ENCODE data around the gene RNF25. TPM values are rescaled to one million over a fixed set of nuclear protein-coding genes. Genes with fewer than 3 reads are reported as not detected.

The RNF25 gene
- total and polyA plus RNA-seq, 12 donors: 13.5 to 25.4 (median 16.8) TPM

DNA sequence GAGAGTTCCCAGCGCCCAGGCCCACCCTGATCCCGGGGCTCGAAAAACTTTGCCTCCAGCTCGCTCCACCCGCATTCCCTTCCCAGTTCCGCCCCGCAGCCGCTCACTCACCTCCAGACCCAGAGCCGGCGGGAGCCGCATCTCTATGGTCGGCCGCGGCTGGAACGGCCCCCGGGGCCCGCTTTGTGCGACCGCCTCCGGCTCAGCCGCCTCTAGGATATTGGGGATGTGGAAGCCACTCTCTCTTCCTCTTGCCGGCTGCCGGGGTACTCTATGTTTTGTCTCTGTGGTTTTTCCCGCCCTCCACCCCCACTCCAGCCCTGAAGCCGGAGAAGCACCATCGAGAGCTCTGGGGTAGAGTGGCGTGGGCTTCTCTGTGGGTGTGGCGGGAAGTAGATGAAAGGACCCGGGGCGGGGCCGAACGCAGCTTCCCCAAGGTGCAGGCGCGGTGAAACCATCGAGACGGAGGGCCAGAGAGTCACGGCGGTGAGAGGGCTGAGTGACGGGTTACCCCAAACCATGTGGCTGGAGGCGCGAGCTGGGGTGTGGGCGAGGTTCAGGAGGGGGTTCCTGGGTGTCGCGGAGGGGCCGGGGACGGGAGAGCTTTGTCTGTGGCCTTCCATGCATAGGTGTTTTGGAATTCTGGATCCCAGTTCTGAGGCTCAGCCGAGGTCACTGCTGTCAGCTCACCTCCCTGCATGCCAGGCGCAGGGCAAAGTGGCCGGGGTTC lies 12.4 kb downstream of the RNF25 start, which contains the start of the genes BCS1L and ZNF142:
BCS1L (plus strand) TSS at position 426 of the 730 bp plus-strand sequence. CDS start 1,305 bp downstream, outside the sequence.
ZNF142 (minus strand) TSS at position 366 of the 730 bp plus-strand sequence. CDS start 3,194 bp downstream, outside the sequence.
- Histone ChIP-seq H3K27me3 (no peaks in the 10 kb centered on the region), H3K36me3 (peaks cover 0 to 68% (median 40%) of the 10 kb centered on the region in 9 donors), H3K9me3 (no peaks in the 10 kb centered on the region), H3K4me3 (peak within 1 kb of the TSS; percentile 79 to 97 (median 92)), H3K27ac (peak within 1 kb of the TSS; percentile 54 to 88 (median 81)), H3K4me1 (peaks cover 9 to 43% (median 32%) of the 10 kb centered on the region in 9 donors)
- ATAC-seq (peak; percentile 91 to 98 (median 97)), DNase-seq (peak; percentile 92 to 96)
- 0% methylated on average over 49 of the region's 49 CpGs for WGBS, 2 donors
- intact Hi-C loops (cut with DNase I): loop anchor here in 5 of 10 donors (5.0 to 10.0 kb wide), 6 partner anchors 87 to 385 kb away; partner anchors contain the start of genes CNOT9 (in 3 of the 5), USP37 (in 3 of the 5), AAMP (in 1 of the 5) and PNKD (in 1 of the 5)
- TF ChIP-seq, protein P1, sequence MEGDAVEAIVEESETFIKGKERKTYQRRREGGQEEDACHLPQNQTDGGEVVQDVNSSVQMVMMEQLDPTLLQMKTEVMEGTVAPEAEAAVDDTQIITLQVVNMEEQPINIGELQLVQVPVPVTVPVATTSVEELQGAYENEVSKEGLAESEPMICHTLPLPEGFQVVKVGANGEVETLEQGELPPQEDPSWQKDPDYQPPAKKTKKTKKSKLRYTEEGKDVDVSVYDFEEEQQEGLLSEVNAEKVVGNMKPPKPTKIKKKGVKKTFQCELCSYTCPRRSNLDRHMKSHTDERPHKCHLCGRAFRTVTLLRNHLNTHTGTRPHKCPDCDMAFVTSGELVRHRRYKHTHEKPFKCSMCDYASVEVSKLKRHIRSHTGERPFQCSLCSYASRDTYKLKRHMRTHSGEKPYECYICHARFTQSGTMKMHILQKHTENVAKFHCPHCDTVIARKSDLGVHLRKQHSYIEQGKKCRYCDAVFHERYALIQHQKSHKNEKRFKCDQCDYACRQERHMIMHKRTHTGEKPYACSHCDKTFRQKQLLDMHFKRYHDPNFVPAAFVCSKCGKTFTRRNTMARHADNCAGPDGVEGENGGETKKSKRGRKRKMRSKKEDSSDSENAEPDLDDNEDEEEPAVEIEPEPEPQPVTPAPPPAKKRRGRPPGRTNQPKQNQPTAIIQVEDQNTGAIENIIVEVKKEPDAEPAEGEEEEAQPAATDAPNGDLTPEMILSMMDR (IDR thresholded peaks at IDR 0.05): no peak

DNA sequence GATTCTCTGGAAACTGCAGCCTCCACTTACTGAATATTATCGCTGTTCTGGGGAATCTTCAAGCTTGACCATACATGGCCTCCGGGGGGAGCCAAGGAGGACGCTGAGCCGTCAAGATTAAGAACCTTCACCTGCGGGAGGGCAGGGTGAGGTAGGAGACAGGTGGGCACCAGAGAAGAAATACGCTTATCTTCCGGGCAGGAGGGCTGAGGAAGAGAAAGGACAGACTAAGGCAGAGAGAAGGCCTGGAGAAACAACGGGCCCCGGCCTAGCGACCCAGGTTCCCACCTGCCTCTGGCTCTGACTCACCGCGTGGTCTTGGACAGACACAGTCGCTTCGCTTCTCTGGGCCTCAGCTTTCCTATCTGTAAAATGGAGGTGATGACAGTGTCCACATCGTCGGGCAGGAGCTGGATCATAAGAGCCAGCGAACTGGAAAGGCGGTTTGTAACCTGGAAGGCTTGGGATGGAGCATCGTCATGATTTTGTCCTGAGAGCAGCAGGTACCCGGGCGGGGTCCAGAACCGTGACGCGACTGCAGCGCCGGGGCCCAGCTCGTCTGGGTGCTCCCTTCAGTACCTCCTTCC lies 13.0 kb downstream of the RNF25 start:
- H3K4me1 ChIP-seq: peaks cover 9 to 43% (median 32%) of the 10 kb centered on the region in 9 donors
- H3K27me3 ChIP-seq: no peaks in the 10 kb centered on the region
- TF ChIP-seq, protein P1 (IDR thresholded peaks at IDR 0.05): peak in 5 of 9 donors; percentile 9 to 41 (median 28)
- peak overlapping the region; percentile 79 to 97 (median 92) for H3K4me3 ChIP-seq
- no peaks in the 10 kb centered on the region for H3K9me3 ChIP-seq
- intact Hi-C loops (cut with DNase I): loop anchor here in 5 of 10 donors (5.0 to 10.0 kb wide), 6 partner anchors 86 to 384 kb away; partner anchors contain the start of genes CNOT9 (in 3 of the 5), USP37 (in 3 of the 5), AAMP (in 1 of the 5) and PNKD (in 1 of the 5)
- H3K27ac ChIP-seq: peak overlapping the region; percentile 54 to 88 (median 81)
- WGBS, 2 donors: 3 to 4% methylated on average over 27 of the region's 27 CpGs
- ATAC-seq: peak in 1 of 8 donors; percentile 0
- no peak for DNase-seq
- peaks cover 0 to 68% (median 36%) of the 10 kb centered on the region in 9 donors for H3K36me3 ChIP-seq

DNA sequence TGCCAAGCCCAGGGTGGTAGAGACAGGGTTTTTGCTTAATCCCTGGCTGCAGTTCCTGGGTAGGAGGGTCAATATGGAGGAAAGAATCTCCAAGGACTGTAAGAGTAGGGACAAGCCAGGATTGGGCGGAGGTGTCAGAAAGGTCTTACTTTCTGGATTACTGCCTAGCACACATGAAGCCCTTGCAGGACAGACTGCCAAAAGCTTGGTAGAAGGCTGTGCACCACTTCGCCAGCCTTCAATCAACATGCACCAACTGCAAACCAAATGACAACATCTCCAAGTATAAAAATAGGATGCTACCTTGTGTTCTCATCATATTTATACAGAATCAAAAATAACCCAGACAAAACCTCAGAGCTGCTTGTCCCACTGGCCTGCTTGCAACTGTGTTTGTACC lies 16.1 kb downstream of the RNF25 start:
- H3K4me3 ChIP-seq: no peak overlapping the region
- DNase-seq (peak in 1 of 2 donors; percentile 38), ATAC-seq (peak in 7 of 8 donors; percentile 21 to 66 (median 38))
- H3K36me3 ChIP-seq: peaks cover 0 to 73% (median 35%) of the 10 kb centered on the region in 9 donors
- peak overlapping the region in 8 of 10 donors; percentile 3 to 78 (median 60) for H3K27ac ChIP-seq
- no peaks in the 10 kb centered on the region for H3K9me3 ChIP-seq
- TF ChIP-seq, protein P1 (IDR thresholded peaks at IDR 0.05): no peak
- H3K27me3 ChIP-seq: no peaks in the 10 kb centered on the region
- intact Hi-C loops (cut with DNase I): loop anchor here in 5 of 10 donors (5.0 to 10.0 kb wide), 6 partner anchors 83 to 381 kb away; partner anchors contain the start of genes CNOT9 (in 3 of the 5), USP37 (in 3 of the 5), AAMP (in 1 of the 5) and PNKD (in 1 of the 5)
- 57 to 72% methylated on average over 2 of the region's 2 CpGs for WGBS, 2 donors
- H3K4me1 ChIP-seq: peaks cover 9 to 42% (median 32%) of the 10 kb centered on the region in 9 donors

DNA sequence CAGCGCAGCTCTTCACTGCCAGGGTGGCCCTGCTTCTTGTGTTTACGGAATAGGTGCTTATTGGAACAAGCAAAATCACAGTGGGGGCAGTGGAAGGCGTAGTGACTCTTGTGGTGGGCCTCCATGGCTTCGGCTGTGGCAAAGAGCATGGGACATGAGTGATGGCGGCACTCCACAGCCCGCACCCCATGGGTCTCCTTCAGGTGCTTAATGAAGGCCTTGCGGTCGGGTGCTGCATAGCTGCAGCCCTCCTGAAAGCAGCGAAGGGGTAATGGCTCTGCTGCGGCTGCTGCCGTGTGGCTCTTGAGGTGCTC lies 23.1 kb downstream of the RNF25 start:
- Histone ChIP-seq H3K27ac (no peak overlapping the region), H3K36me3 (peaks cover 0 to 100% (median 66%) of the 10 kb centered on the region in 9 donors), H3K9me3 (no peaks in the 10 kb centered on the region), H3K4me1 (peaks cover 0 to 4% (median 0%) of the 10 kb centered on the region in 9 donors), H3K4me3 (no peak overlapping the region), H3K27me3 (no peaks in the 10 kb centered on the region)
- ATAC-seq (peak in 4 of 8 donors; percentile 8 to 14 (median 10)), DNase-seq (no peak)
- 89 to 93% methylated on average over 11 of the region's 11 CpGs for WGBS, 2 donors
- intact Hi-C loops (cut with DNase I): loop anchor here in 5 of 10 donors (5.0 to 10.0 kb wide), 6 partner anchors 56 to 244 kb away; partner anchors contain the start of genes VIL1 (in 2 of the 5), CNOT9 (in 1 of the 5) and USP37 (in 1 of the 5)
- TF ChIP-seq, protein P1 (IDR thresholded peaks at IDR 0.05): peak in 2 of 9 donors; percentile 1 to 19

Data from heart right ventricle (tissue), 16 donors.